Liver (tissue), 3 donors: Measurements from ENCODE around the gene OR8B12.

Experiments used
- ATF3 ChIP-seq: IDR thresholded peaks from 2 replicates; pipeline ENCODE4 v1.6.1; 2016; ENCODE audit warnings: antibody characterized with exemption
- CTCF ChIP-seq: fragments of 150-350 bp; IDR thresholded peaks from 2 replicates; pipeline ENCODE4 v1.5.1; 2017; ENCODE audit warnings: improper control_type of control experiment, low read depth, low read length; ENCODE audit not compliant: missing input control
- REST ChIP-seq: IDR thresholded peaks from 2 replicates; pipeline ENCODE4 v1.6.1; 2016; ENCODE audit warnings: antibody characterized with exemption, mild to moderate bottlenecking
- TAF1 ChIP-seq: conservative IDR thresholded peaks from 2 replicates; pipeline ENCODE4 v1.6.1; 2016; ENCODE audit warnings: antibody characterized with exemption, mild to moderate bottlenecking
- ZBTB33 ChIP-seq: IDR thresholded peaks from 2 replicates; pipeline ENCODE4 v1.6.1; 2016; ENCODE audit warnings: antibody characterized with exemption
- donor health status: healthy.
- donor health status: healthy.

GRCh38 chr11:124510279-124510678 lies 33.2 kb downstream of the OR8B12 start:
- TF ChIP-seq ATF3 = no peak
- no peak for TF ChIP-seq TAF1
- no peak for TF ChIP-seq CTCF
- TF ChIP-seq ZBTB33 = no peak
- no peak for TF ChIP-seq REST
